Esophagus muscularis mucosa (tissue), 4 donors: ENCODE data around the gene DDX23. TPM values are rescaled to one million over a fixed set of nuclear protein-coding genes. Genes with fewer than 3 reads are reported as not detected.

Experiments
- DNase-seq: peaks from one replicate; pipeline ENCODE4 v3.0.0-alpha.2; 2017; ENCODE audit errors: extremely low spot score
- H3K27ac ChIP-seq, 4 donors: fragments of 200-600 bp; sonication (generic); replicated peaks in 1 of 4; 1 replicate in 3 of 4; 2 replicates in 1 of 4; pipeline ENCODE4 v1.5.1; 2016 to 2019; ENCODE audit warnings: mild to moderate bottlenecking in 1 of 4
- H3K27me3 ChIP-seq, 4 donors: fragments of 200-600 bp; sonication (generic); one replicate each; pipeline versions ENCODE4 v1.5.1 to v1.6.0; 2016 to 2019
- H3K36me3 ChIP-seq, 4 donors: fragments of 200-600 bp; sonication (generic); one replicate each; pipeline ENCODE4 v1.5.1; 2016 to 2019
- H3K4me1 ChIP-seq, 4 donors: fragments of 200-600 bp; sonication (generic); one replicate each; pipeline ENCODE4 v1.5.1; 2016 to 2019
- H3K4me3 ChIP-seq, 4 donors: fragments of 200-600 bp; sonication (generic); 1 replicate in 2 of 4; 2 replicates in 2 of 4; pipeline ENCODE4 v1.5.1; 2016 to 2019; ENCODE audit warnings: mild to moderate bottlenecking in 4 of 4, moderate library complexity in 1 of 4
- H3K9me3 ChIP-seq, 4 donors: fragments of 200-600 bp; sonication (generic); 1 replicate in 3 of 4; 2 replicates in 1 of 4; pipeline ENCODE4 v1.5.1; 2016 to 2019
- EP300 ChIP-seq: sonication (generic); formaldehyde crosslinking; IDR thresholded peaks from one replicate; pipeline ENCODE4 v1.6.1; 2017; ENCODE audit warnings: antibody characterized with exemption
- POLR2A ChIP-seq: fragments of 450-650 bp; IDR thresholded peaks from one replicate; pipeline ENCODE4 v1.6.1; 2017; ENCODE audit warnings: antibody characterized with exemption, moderate library complexity, mild to moderate bottlenecking, low read depth
- POLR2AphosphoS5 ChIP-seq, 2 donors: sonication (generic); formaldehyde crosslinking; IDR thresholded peaks; one replicate each; pipeline ENCODE4 v1.6.1; 2017; ENCODE audit warnings: antibody characterized with exemption in 2 of 2
- WGBS: methylation state at CpG from one replicate; pipeline ENCODE4 v1.1.5; 2018; 5-methylcytosine and 5-hydroxymethylcytosine counted together
- intact Hi-C: fragments of 100-400 bp; cut with DNase I; formaldehyde crosslinking; loops from one replicate; pipeline ENCODE4 v1.15.1; 2023
- total RNA-seq, 4 donors: library from RNA; depleted of rRNA; stranded (reverse); fragments of >200 nt; gene quantifications; one replicate each; pipeline versions ENCODE4 v1.1.0 to v1.2.1, GENCODE V29; 2016
- TF ChIP-seq, protein P1 (sequence below), 3 experiments: fragments of 200-600 bp in 2 of 3; fragments of 450-650 bp in 1 of 3; sonication (generic) in 2 of 3; IDR thresholded peaks; one replicate each; pipeline ENCODE4 v1.5.1; 2017 to 2019; ENCODE audit warnings: antibody characterized with exemption in 3 of 3, mild to moderate bottlenecking in 2 of 3, moderate library complexity in 1 of 3

The DDX23 gene
- total RNA-seq, 4 donors from 2014 or later: 51.1 to 88.3 (median 74.1) TPM

DNA sequence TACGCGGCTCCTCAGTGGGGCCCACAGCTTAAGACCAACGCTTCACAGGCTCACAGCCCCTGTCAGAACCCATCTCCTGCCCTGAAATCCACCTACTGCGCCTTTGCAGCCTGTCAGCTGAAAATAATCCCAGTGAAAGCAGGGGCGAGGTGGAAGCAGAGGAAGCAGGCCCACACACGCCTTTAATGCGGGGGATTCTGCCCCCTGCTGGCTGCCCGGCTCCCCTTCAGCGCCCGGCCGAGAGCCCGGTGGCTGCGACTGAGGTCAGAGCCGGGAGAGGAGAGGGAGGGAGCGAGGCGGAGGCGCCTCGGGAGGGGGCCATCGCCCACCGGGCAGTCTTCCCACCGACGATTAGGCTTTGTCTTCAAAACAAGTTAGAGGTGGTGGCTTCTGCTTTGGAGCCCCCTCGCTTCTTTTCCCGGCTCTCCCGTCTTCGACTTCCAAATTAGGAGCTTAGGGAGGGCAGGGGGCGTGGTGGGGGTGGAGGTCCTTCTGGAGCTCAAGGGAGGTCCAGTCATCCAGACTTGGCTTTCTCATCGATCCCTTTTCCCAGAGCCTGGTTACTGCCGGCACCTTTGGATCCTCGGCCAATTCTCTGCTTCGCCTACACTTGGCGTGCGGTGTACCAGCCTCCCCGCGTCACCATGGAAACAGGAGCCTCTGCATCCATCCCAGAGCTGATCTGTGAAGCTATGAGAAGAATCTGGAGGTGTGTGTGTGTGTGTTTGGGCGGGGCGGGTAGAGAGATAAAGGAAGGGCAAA is 38.9 kb upstream of the DDX23 start:
- H3K9me3 ChIP-seq: no peaks in the 10 kb centered on the region
- no peak overlapping the region for H3K27ac ChIP-seq
- intact Hi-C loops: loop anchor here (1.0 kb wide), 1 partner anchor 38 kb away; no protein-coding TSS in a partner anchor
- WGBS: 5% methylated on average over 29 of the region's 37 CpGs
- H3K4me1 ChIP-seq: peaks cover 7 to 13% (median 10%) of the 10 kb centered on the region in 4 donors
- no peak for DNase-seq
- TF ChIP-seq POLR2A (no peak), POLR2AphosphoS5 (IDR thresholded peaks at IDR 0.05) (peak in 1 of 2 donors; percentile 49), EP300 (no peak)
- TF ChIP-seq, protein P1, sequence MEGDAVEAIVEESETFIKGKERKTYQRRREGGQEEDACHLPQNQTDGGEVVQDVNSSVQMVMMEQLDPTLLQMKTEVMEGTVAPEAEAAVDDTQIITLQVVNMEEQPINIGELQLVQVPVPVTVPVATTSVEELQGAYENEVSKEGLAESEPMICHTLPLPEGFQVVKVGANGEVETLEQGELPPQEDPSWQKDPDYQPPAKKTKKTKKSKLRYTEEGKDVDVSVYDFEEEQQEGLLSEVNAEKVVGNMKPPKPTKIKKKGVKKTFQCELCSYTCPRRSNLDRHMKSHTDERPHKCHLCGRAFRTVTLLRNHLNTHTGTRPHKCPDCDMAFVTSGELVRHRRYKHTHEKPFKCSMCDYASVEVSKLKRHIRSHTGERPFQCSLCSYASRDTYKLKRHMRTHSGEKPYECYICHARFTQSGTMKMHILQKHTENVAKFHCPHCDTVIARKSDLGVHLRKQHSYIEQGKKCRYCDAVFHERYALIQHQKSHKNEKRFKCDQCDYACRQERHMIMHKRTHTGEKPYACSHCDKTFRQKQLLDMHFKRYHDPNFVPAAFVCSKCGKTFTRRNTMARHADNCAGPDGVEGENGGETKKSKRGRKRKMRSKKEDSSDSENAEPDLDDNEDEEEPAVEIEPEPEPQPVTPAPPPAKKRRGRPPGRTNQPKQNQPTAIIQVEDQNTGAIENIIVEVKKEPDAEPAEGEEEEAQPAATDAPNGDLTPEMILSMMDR (IDR thresholded peaks at IDR 0.05): peak; percentile 86 to 97 (median 90)
- H3K4me3 ChIP-seq: peak overlapping the region; percentile 31 to 47 (median 41)
- H3K36me3 ChIP-seq: no peaks in the 10 kb centered on the region
- H3K27me3 ChIP-seq: peaks cover 0 to 10% (median 0%) of the 10 kb centered on the region in 4 donors

GRCh38 chr12:48889679-48890078 is 37.7 kb upstream of the DDX23 start:
- Histone ChIP-seq H3K27me3 (peaks cover 0 to 10% (median 0%) of the 10 kb centered on the region in 4 donors), H3K36me3 (no peaks in the 10 kb centered on the region), H3K27ac (no peak overlapping the region), H3K9me3 (no peaks in the 10 kb centered on the region), H3K4me3 (no peak overlapping the region), H3K4me1 (peaks cover 7 to 13% (median 10%) of the 10 kb centered on the region in 4 donors)
- TF ChIP-seq POLR2A (no peak), EP300 (no peak), POLR2AphosphoS5 (IDR thresholded peaks at IDR 0.05) (no peak)
- TF ChIP-seq, protein P1 (IDR thresholded peaks at IDR 0.05): no peak
- intact Hi-C loops: loop anchor here (1.0 kb wide), 1 partner anchor 36 kb away; no protein-coding TSS in a partner anchor
- no peak for DNase-seq
- 86% methylated on average over 3 of the region's 3 CpGs for WGBS

DNA sequence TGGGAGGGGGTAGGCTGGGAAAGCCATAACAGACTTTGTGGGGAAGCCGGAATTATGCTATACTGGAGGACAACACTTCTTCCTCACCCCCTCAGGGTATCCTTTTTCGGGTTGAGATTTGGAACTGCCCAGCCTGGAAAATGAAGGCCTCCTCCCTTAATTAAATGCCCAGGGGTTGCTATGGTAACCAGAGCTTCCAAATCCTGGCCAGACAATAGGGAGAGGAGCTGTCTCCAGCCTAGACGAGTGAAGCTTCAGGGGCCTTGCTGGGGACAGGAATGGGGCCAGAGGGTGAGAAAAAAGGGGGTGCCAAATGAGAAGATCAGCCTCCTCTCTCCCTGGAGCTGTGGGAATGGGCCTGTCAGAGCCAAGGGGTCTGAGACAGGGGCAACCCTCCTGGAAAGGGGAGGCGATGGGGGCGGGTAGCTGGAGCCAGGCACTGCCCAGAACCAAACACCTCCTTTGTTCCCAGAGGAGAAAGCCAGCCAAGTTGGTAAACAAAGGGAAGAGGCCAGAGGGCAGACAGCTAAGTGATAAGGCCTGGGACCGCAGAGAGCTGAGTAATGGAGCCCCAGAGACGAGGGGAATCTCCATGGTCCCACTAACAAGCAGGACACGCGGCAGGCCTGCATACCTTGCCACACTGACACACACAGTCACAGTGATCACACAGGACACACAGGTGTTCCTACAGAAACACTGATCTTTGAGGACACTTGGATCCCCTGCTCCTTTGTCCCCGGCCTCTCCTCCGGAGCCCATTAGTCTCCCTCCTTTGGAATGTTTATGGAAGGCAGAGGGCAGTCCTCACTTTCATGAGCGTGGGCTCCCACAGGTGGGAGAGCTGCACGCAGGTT is 31.6 kb upstream of the DDX23 start:
- Histone ChIP-seq H3K36me3 (no peaks in the 10 kb centered on the region), H3K27ac (peak overlapping the region in 1 of 4 donors; percentile 28), H3K27me3 (peaks cover 0 to 39% (median 1%) of the 10 kb centered on the region in 4 donors), H3K9me3 (no peaks in the 10 kb centered on the region), H3K4me3 (no peak overlapping the region), H3K4me1 (peaks cover 8 to 20% (median 14%) of the 10 kb centered on the region in 4 donors)
- TF ChIP-seq POLR2A: no peak
- TF ChIP-seq EP300: no peak
- TF ChIP-seq POLR2AphosphoS5 (IDR thresholded peaks at IDR 0.05): no peak
- TF ChIP-seq, protein P1 (IDR thresholded peaks at IDR 0.05): no peak
- intact Hi-C loops: no loop called here
- no peak for DNase-seq
- WGBS: 65% methylated on average over 13 of the region's 13 CpGs

DNA sequence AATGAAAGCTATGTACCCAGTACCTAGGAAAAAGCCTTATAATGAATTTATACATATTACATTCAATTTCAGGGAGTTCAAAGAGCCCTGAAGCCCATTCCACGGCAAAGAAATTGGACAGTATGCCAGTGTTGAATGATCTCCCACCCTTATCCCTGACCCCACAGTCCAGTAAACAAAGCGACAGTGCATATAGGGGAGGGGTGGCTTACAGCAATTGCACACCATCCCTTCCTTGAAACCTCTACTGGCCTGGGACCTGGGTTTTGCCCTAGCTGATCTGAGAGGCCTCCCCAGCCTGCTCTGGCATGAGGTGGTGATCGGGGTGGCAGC is 31.0 kb upstream of the DDX23 start:
- 79% methylated on average over 3 of the region's 3 CpGs for WGBS
- Histone ChIP-seq H3K27ac (peak overlapping the region; percentile 7 to 31 (median 28)), H3K36me3 (no peaks in the 10 kb centered on the region), H3K4me1 (peaks cover 8 to 20% (median 14%) of the 10 kb centered on the region in 4 donors), H3K9me3 (no peaks in the 10 kb centered on the region), H3K27me3 (peaks cover 0 to 44% (median 1%) of the 10 kb centered on the region in 4 donors), H3K4me3 (no peak overlapping the region)
- TF ChIP-seq POLR2AphosphoS5 (IDR thresholded peaks at IDR 0.05): no peak
- no peak for TF ChIP-seq EP300
- no peak for TF ChIP-seq POLR2A
- TF ChIP-seq, protein P1 (IDR thresholded peaks at IDR 0.05): no peak
- DNase-seq: no peak
- intact Hi-C loops: no loop called here
